ENCODE measurements around the gene ANKRD13B. TPM values are rescaled to one million over a fixed set of nuclear protein-coding genes. Genes with fewer than 3 reads are reported as not detected.
A peak's percentile ranks its signal among the peaks of the same experiment; 100 is the strongest.

The ANKRD13B gene
- total RNA-seq, 6 experiments from 2014 or later, result 1.9 to 4.3 (median 3.0) TPM

DNA sequence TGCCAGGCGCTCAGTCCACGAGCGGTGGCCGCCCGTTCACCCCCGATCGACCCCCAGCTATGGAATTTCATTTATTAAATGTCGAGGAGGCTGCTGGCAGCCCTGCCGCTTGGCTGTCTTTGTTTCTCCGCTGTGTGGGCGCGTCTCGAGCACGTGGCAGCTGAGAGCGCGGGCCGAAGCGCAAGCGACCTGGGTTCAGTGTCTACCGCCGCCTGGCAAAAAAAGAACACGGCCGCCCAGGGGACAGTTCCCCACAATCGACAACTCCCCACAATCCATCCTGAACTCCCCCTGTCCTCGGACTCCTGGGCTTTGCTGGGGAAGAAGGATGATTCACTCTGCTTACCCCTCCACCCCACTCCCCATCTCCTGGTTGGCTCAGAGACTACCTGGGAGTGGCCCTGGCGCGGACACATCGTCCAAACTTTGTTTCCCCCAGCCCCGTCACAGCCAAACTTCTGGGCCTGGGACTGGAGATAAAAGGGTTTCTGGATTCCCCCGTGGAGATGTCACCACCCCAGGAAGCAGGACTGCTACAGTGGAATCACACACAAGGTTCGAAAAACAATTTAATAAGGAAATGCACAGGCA is 1.7 kb upstream of the ANKRD13B start:
- H3K4me3 Mint-ChIP-seq, result peak overlapping the region; percentile 80
- H3K9me3 Mint-ChIP-seq, result no peaks in the 10 kb centered on the region
- peaks cover 3% of the 10 kb centered on the region; the same call in 1 of the 2 replicates for H3K27me3 Mint-ChIP-seq (ENCODE audit: insufficient read depth)
- TF ChIP-seq, protein P1, sequence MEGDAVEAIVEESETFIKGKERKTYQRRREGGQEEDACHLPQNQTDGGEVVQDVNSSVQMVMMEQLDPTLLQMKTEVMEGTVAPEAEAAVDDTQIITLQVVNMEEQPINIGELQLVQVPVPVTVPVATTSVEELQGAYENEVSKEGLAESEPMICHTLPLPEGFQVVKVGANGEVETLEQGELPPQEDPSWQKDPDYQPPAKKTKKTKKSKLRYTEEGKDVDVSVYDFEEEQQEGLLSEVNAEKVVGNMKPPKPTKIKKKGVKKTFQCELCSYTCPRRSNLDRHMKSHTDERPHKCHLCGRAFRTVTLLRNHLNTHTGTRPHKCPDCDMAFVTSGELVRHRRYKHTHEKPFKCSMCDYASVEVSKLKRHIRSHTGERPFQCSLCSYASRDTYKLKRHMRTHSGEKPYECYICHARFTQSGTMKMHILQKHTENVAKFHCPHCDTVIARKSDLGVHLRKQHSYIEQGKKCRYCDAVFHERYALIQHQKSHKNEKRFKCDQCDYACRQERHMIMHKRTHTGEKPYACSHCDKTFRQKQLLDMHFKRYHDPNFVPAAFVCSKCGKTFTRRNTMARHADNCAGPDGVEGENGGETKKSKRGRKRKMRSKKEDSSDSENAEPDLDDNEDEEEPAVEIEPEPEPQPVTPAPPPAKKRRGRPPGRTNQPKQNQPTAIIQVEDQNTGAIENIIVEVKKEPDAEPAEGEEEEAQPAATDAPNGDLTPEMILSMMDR (IDR thresholded peaks at IDR 0.05), result no peak
- peaks cover 55% of the 10 kb centered on the region for H3K4me1 Mint-ChIP-seq (ENCODE audit: low read depth)
- H3K36me3 Mint-ChIP-seq (ENCODE audit: low read depth), result no peaks in the 10 kb centered on the region
- peak overlapping the region; percentile 88 for H3K27ac Mint-ChIP-seq
- DNase-seq, result peak; percentile 36

GRCh38 chr17:29591737-29592608 is 959 bp upstream of the ANKRD13B start:
- Mint-ChIP-seq H3K4me3 (peak overlapping the region; percentile 80), H3K27ac (peak overlapping the region; percentile 88), H3K27me3 (ENCODE audit: insufficient read depth) (peaks cover 3% of the 10 kb centered on the region; the same call in 1 of the 2 replicates), H3K9me3 (no peaks in the 10 kb centered on the region), H3K36me3 (ENCODE audit: low read depth) (no peaks in the 10 kb centered on the region), H3K4me1 (ENCODE audit: low read depth) (peaks cover 52% of the 10 kb centered on the region)
- DNase-seq, result peak; percentile 50
- TF ChIP-seq, protein P1 (IDR thresholded peaks at IDR 0.05), result peak; percentile 94

GRCh38 chr17:29593591-29594518 is 923 bp downstream of the ANKRD13B start:
- Mint-ChIP-seq H3K9me3 (no peaks in the 10 kb centered on the region), H3K27me3 (ENCODE audit: insufficient read depth) (peaks cover 6% of the 10 kb centered on the region; the same call in 1 of the 2 replicates), H3K4me1 (ENCODE audit: low read depth) (peaks cover 39% of the 10 kb centered on the region), H3K27ac (no peak overlapping the region), H3K36me3 (ENCODE audit: low read depth) (no peaks in the 10 kb centered on the region), H3K4me3 (peak overlapping the region; percentile 57)
- DNase-seq, result no peak
- TF ChIP-seq, protein P1 (IDR thresholded peaks at IDR 0.05), result peak; percentile 27

GRCh38 chr17:29594519-29595090 is 1.7 kb downstream of the ANKRD13B start:
- Mint-ChIP-seq H3K4me3 (peak overlapping the region; percentile 57), H3K27ac (no peak overlapping the region), H3K4me1 (ENCODE audit: low read depth) (peaks cover 39% of the 10 kb centered on the region), H3K27me3 (ENCODE audit: insufficient read depth) (peaks cover 7% of the 10 kb centered on the region; the same call in 1 of the 2 replicates), H3K9me3 (no peaks in the 10 kb centered on the region), H3K36me3 (ENCODE audit: low read depth) (no peaks in the 10 kb centered on the region)
- no peak for DNase-seq
- TF ChIP-seq, protein P1 (IDR thresholded peaks at IDR 0.05), result no peak
